ENCODE measurements around the gene RFX6. TPM values are rescaled to one million over a fixed set of nuclear protein-coding genes. Genes with fewer than 3 reads are reported as not detected.

RFX6 gene
- total and polyA plus RNA-seq, 10 of the 15 experiments (the other 5 are each of a cell fraction or from before 2014, with no cell fraction given): not detected

- TF ChIP-seq ATF2 (IDR thresholded peaks at IDR 0.05; ENCODE audit: low read length) (no peak), RELB (IDR thresholded peaks at IDR 0.05; ENCODE audit: low read depth) (no peak), BCLAF1 (IDR thresholded peaks at IDR 0.05) (no peak), RELA (IDR thresholded peaks at IDR 0.05; ENCODE audit: borderline replicate concordance, partially characterized antibody) (no peak)
These were observed 37.0 kb upstream of the RFX6 start (continued) for GRCh38 chr6:116840091-116840490.

GRCh38 chr6:116842459-116842858 is 34.6 kb upstream of the RFX6 start:
- 4% methylated on average over 1 of the region's 1 CpG for WGBS (ENCODE audit: insufficient coverage, insufficient replicate concordance, low lambda C conversion rate, missing lambda C conversion rate)
- intact Hi-C loops (cut with micrococcal nuclease; ENCODE audit: unreplicated experiment): no loop called here
- H3K79me2 ChIP-seq (ENCODE audit: control insufficient read depth, insufficient read depth, low read length): no peaks in the 10 kb centered on the region
- no TSS peak for BruUV-seq (replicated peaks)
- H3K4me3 ChIP-seq: no peak overlapping the region
- no peaks in the 10 kb centered on the region for H3K9me3 ChIP-seq (replicated peaks; ENCODE audit: control insufficient read depth, insufficient read depth, low read length)
- H3K36me3 ChIP-seq (ENCODE audit: control insufficient read depth in 2 of 2, insufficient read depth in 2 of 2, low read length in 1 of 2): no peaks in the 10 kb centered on the region
- SMC1A ChIA-PET (ENCODE audit: uncharacterized antibody, unreplicated experiment): interaction anchor here (1.3 kb wide), 1 partner anchor 10 kb away, joined by 3 read pairs; no protein-coding TSS in a partner anchor
- CTCF ChIA-PET: interaction anchor here (6.2 kb wide), 1 partner anchor 63 kb away, joined by 36 read pairs; no protein-coding TSS in a partner anchor
- no peak overlapping the region for H3K27ac ChIP-seq (ENCODE audit: control insufficient read depth, insufficient read depth)
- RAD21 ChIA-PET (ENCODE audit: unreplicated experiment): no interaction called here
- in situ Hi-C loops (cut with MboI): no loop called here
- FAIRE-seq (no peak), ATAC-seq (no peak), DNase-seq (ENCODE audit: low read depth, low spot score) (no peak)
- POLR2A ChIA-PET: no interaction called here
- no peaks in the 10 kb centered on the region for H3K27me3 ChIP-seq (replicated peaks in 1 of 2; ENCODE audit: control insufficient read depth in 2 of 2, insufficient read depth in 2 of 2, low read length in 1 of 2)
- H3K4me1 ChIP-seq (ENCODE audit: control insufficient read depth, insufficient read depth, low read length): no peaks in the 10 kb centered on the region
- H4K20me1 ChIP-seq (ENCODE audit: control insufficient read depth, insufficient read depth): no peaks in the 10 kb centered on the region
- H3K9ac ChIP-seq (ENCODE audit: control insufficient read depth, insufficient read depth, low read length): no peak overlapping the region
- no peak overlapping the region for H2AFZ ChIP-seq (ENCODE audit: control insufficient read depth, low read depth, low read length)
- H3K4me2 ChIP-seq (ENCODE audit: control insufficient read depth, insufficient read depth): no peak overlapping the region
- TF ChIP-seq PBX3 (IDR thresholded peaks at IDR 0.05; ENCODE audit: insufficient replicate concordance, low read depth, low read length) (no peak), ZBED1 (IDR thresholded peaks at IDR 0.05; ENCODE audit: borderline replicate concordance) (no peak), HSF1 (IDR thresholded peaks at IDR 0.05; ENCODE audit: low read depth, low read length) (no peak), IRF3 (IDR thresholded peaks at IDR 0.05) (no peak), RCOR1 (conservative IDR thresholded peaks at IDR 0.05; ENCODE audit: low read depth, low read length) (no peak), TAF1 (IDR thresholded peaks at IDR 0.05; ENCODE audit: borderline replicate concordance, low read depth, low read length) (no peak), ATF2 (IDR thresholded peaks at IDR 0.05; ENCODE audit: low read length) (no peak)

Measured in GM12878 (cell line).